NOMO-1 (cell line): ENCODE measurements around the gene ARID5B.
A peak's percentile ranks its signal among the peaks of the same experiment; 100 is the strongest.
"Not testable (repeated sequence)": the region's sequence is repeated elsewhere in the genome, so short reads cannot be mapped to it uniquely, and the experiment has no call there.

ENCODE experiments used
- DNase-seq, 2 experiments: peaks; one replicate each; lab custom pipeline; 2025; ENCODE audit not compliant: unreplicated experiment in 2 of 2; lab: John Stamatoyannopoulos, UW

ARID5B gene

DNA sequence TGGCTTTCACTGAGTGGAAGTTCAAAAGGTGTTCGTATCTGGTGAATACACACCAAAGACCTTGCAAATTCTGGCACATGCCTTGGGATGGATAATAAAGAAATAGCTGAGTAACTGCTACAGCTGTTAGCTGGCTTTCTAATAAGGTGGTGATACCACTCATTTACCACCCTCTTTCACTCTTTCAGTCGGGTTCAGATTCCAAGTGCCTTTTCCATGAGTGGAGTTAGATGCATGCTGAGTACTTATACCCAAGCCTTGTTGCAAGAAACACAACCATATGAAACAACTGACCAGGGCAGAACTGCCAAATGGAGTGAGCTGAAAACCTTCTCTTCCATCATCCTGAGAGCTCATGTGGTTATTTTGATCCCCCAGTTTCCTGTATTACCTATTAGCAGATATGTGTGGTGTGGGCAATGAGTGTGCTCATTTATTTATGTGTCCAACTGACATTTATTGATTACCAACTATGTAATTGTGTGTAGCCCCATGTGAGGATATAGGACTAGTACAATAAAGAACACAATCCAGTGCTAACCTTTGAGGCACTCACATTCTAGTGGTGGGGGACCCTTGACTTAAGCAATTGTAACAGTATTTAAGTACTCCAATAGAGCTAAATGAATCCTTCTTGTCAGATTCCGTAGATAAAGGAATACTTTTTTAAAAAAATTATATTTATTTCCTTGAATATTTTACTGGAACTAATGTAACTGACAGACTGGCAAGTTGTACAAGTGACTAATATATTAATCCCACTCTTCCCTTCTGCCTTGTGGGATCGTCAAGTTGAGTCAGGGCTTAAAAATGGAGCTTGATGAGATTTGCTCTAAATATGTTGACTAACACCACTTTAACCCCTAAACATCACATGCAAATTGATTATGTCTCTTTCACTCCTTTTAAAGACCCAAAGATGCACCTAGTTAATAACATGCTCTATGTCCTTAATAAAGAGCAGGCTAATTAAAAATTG lies 124.7 kb downstream of the ARID5B start:
- DNase-seq = no peak

DNA sequence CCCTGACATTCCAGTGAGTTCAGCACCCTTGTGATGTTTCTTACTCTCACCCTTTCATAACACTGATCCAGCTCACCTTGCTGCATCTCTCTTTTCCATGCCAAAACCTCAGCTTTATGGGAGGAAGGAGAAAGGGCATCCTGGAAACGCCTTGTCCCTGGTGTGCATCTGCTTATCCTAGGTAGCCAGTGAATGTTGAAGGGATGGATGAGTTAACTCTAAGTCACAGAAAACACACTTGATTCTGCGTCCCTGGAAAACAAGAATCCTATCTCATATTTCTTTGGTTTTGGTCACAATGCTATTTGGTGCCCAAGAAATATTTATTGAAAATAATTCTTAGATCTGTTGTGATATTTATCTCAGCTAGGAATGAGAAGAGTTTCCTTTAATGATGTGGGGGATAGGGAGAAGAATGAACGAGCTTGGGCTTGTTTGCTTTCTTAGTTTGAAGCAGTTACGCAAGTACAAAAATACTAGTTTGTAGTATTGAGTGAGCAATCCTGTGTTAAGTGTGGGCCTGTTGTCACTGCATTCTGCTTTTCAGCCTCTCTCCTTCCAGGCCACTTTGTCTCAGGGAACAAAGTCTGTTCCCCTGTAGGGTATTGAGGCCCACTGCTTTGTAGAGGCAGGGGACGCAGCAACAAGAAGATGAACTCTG lies 126.5 kb downstream of the ARID5B start:
- no peak for DNase-seq

DNA sequence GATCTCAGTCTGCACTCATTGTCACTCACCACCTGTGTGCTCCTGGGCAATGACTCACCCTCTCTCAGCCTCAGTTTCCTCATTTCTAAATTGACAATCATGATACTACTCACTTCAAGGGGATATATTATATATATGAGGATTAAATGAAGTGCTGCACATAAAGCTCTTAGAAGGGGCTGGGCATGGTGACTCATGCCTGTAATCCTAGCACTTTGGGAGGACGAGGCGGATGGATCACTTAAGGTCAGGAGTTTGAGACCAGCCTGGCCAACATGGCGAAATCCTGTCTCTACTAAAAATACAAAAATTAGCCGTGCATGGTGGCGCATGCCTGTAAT lies 127.0 kb downstream of the ARID5B start:
- not testable (repeated sequence) for DNase-seq

DNA sequence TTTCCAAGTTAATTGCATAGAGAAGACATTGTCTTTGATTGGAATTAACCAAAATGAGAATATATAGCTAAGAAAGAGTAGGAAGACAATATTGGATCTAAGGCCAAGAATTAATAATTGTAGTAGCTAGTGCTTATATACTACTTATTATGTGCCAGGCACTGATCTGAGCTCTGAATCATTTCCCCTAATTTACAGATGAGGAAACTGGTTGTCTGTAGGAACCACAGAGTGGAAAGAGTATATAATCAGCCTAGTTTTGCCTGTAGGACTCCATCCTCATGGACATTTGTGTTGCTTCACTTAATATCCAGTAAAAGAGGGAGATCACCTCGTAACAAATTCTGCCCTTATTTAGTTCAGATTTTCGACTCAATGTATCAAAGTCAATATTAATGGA lies 127.9 kb downstream of the ARID5B start:
- peak in 1 of 2 experiments; percentile 13 for DNase-seq

DNA sequence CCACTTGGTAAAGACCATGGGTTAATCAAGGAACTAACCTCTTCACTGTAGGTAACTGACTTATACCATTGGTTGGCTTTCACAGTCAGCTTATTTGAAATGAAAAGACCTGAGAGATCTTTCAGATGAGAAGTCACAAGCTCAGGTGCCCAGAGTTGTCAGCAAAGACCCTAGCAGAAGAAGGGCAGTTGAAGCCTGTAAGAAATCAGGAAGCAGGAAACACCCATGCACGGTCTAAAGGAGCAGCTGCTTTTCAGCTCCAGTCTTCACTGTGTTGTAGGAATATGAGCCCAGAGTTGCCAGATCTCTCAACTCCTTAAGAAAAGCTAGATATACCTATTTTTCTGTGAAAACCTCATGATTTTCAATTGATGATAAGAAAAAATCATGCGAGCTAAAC lies 130.0 kb downstream of the ARID5B start:
- no peak for DNase-seq

DNA sequence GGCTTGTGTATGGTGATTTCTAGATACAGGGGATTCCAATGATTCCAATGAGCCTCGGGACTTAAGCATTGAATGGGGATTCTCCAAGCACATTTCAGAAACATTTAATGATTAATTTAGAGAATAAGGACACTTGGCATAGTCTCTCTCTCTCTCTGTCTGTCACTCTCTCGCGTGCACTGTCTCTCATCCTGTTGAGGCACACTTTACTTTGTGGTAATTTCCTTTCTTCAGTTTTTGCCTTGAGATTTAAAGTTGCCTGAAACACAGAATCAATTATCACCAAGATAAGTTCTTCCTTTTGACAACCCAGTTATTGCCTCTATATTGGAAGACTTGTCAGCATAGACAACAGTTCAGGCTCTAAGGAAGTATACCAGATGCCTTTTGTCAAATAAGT lies 131.6 kb downstream of the ARID5B start:
- no peak for DNase-seq

DNA sequence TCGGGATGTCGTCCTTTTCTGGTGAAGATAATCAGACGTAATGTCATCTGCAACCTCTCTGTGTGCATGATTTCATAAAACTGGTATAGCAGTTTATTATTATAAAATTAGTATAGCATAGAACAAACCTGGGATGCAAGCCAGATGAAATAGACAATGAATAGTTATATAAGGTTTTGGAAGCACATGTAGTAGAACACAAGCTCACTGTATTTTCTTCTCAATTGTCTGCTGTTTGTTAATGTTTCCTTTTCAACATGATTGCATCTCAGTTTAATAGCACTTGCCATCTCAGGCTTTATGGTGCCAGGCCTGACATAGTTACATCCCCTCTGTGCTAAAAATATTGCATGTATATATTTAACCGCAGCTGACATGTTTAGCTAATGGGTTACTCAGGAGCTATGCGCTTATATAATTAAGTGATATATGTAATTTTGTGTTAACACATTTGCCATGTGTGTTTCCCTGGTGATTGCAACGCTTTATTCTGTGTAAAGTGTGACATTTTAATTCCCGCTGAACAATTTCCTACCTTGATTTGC lies 132.7 kb downstream of the ARID5B start:
- DNase-seq = no peak

DNA sequence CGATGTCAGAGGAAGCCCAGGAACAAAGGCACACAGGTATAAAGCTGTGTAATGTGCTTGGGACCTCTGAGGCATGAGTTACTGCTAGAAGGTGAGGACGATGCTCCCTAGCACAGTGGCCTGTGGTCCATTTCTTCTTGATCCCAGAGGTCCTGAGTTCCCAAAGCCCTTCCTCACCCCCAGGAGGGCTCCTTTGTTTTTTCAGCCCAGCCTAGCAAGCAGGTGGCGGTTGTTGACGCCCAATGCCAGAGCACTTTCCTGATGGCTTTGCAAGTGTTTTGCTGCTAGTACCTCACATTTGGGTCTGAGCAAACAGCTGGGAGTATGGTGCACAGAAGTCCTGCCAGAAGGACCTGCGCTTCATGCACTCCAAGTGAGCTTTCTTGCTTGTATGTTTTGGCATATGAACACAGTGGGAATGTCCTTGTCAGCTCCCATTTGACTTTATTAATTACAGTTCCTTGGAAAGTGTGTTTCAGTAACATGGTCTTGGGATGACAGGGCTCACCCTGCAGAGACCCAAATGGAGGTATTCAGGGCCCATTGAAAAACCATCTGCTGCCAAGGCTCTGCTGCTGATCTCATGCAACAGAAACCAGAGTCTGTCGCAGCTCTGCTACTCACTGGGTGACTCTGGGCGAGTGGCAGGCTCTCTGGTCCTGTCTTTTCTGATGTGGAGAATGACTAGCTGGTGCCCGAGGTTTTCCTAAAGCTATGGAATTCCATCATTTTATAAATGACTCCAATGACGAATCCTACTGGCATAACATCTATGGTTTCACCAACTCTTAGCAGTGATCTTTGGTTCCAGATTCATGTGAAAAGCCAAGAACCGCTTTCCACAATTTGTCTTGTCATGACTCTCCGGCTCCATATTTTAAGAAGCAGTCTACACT lies 134.9 kb downstream of the ARID5B start:
- DNase-seq = no peak

DNA sequence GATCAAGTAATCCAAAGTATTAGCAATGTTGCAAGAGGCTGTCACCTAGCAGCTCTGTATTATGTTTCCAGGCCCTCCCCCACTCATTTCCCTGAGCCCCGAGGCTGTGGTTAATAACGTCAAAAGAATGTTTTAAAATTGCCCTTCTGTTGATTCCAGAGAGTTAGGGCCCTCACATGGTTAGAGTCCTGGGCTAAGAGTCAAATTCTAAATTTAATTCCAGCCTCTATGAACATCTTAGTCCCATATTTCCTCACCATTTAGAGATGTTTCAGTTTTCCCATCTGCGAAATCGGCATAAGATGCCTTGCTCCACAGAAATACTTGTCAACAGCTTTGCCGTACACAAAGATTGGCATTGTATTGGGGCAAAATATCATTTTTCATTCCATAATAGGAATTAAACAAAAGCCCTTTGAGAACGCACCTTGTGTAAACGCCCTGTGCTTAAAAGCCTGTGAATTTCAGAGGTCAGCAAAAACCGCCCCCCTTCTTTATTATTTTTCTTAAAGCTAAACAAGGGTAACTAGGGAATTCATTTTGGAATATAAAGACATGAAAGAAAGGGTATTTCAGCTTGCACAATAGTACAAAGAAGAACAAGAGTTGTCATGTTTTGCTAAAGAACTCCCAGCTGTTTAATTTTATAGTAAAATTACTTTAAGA lies 135.8 kb downstream of the ARID5B start:
- no peak for DNase-seq

DNA sequence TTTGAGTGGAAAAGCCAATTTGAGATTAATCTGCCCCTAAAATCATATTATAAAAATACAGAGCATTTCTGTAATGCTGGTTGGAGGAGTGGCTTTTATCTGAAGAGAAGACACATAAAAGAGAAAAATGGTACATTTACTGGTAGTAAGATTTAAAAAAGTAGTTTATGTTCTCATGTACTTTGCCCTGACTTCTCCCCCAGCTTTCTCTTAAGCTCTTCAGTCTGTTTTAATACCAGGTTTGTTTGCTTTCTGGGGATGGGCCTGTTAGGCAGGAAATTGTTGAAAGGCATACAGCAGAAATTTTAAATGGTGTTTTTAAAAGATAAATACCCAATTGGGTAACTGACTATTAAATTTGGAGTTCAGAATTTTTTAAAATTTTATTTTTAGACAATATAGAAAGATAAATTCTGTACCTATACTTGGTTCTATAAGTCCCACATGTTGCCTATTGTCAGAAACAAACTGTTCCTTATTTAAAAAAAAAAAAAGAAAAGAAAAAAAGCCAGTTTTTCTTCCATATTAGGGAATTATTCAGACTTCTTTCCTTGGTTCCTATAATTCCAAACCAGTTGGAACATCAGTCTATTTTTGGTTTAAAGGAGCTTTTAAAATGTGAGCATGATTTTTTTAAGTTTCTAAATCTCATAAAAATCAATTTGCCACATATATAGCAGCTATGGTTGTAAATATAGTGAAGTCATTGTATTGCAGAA lies 136.6 kb downstream of the ARID5B start:
- DNase-seq = no peak

DNA sequence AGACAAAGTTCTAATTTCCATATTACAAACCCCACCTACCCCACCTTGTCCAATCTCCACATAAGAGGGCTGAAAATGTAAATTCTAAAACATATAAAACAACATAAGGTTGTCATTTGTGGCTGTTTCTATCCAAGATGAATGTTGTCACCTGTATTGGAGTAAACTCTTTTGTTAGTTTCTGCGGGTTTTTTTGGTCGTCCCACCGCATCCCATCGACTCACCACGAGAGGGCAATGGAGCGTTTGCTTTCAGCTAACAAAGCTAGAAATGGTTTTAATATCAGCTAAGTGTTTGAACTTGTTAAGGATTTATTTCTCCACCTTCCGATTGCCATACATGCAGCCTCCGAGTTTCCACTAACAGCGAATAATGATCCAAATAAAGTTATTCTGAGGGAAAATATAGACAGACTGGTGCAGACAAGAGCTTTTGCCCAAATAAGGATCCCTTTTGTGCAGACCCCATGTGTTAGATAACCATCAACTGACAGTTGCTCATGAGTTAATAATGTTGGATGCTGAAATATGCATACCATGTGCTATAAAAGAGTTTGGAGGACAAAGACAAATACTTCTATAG lies 137.2 kb downstream of the ARID5B start:
- peak; percentile 44 to 77 for DNase-seq

DNA sequence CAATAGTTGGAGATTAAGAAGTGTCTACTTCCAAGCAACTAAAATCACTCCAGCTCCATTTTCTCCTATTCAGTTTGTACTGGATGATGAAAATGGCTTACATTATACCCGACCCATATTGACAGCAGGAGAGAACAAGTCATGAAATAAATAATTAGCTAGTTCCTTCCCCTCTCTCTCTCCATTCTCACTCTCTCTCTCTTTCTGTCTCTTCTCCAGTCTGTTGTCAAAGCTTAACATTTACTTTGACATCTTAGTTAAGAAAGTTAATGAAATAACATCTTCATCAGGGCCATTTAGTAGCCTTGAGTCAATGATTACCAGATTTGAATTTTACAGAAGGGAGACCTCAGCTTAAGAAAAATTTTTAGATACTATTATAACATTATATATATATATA lies 138.5 kb downstream of the ARID5B start:
- DNase-seq = no peak

DNA sequence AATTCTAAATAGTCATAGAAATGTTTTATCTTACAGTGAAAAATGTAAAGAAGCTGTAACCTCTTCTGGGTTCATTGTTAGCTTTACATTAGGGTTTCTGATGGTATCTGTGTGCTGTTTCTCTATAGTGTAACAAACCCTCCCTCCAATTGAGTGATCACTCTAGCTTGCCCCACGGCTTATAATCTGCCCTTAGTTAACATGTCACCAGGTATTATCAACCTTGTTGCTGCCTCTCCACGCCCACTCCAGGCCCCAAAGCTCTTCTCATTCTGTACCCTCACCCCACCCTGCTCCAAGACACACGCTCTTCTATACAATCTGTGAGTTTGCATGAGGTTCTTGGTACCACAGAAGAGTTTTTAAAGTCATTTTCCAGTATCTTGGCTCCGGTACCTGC lies 139.4 kb downstream of the ARID5B start:
- DNase-seq = no peak

DNA sequence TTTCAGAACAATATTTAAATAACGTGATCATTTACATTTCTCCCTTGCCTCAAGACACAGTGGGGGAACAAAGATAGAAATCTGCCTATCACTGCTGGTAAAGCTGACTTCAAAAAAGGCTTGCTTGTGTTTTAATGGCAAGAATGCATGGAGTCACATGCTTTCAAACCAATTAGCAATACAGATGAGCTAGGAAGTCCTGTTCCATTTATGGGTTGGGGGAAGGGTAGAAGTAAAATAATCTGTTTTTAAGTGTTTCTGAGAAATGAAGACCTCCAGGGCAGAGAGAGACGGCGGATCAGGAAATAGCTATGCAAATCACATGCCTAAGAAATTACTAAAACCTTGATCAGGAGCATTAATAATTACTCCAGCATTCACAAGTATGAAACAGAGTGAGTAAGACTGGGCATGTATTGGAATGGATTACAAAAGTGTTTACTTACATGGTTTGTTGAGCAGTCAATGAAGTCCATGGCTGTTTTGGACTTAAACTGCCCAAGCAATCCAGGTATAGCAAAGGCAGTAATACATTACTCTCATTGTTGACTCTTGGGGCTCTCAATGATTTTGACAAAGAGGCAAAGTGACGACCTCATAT lies 142.0 kb downstream of the ARID5B start:
- DNase-seq = no peak

DNA sequence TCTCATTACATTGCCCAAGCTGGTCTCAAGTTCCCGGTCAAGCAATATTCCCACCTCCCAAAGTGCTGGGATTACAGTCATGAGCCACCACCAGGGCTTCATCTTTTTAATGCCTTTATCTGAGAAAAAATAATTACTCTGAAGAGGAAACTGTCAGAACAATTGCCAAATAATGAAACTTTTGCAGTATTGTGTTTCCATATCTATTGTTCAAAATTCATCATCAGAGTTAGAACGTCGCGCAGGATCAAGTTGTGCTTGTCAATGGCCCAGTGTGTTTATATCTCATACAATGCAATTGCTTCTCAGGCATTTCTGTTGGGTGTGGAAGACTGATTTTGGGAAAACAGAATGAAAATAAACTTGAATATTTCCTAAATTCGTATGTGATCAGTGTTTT lies 143.1 kb downstream of the ARID5B start:
- peak in 1 of 2 experiments; percentile 55 for DNase-seq

DNA sequence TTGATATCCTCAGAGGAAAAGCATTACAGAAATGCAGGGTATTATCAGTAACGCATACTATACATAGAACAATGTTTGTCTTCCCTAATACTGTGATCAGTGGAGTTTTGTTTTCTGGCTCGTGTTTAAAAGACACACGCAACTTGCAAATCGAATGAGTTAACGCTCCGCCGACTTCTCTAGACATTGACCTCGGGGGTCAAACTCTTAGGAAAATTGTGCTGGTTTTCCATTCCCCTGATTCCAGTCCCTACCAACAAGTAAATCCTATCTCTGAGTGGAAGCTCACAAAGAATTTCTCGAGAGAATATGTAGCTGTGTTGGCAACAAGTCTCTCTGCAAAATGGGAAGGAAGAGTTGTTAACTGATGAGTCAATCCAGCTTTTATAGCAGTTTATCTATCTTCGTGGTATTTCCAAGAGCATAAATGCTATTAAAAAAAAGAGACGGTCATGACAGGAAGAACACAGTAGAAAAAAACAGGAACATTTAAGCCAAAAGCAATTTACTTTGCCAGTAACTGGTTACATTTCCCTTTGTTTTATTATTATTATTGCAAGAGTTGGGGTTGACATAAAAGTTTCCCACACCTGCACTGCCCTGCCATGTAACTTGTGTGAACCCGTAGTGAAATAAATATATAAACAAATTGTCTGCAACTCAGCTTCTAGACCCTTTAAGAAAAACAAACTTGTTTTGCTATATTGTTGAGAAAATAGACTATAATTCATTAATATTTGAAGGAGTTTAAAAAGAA lies 144.4 kb downstream of the ARID5B start:
- DNase-seq = peak; percentile 41 to 72

DNA sequence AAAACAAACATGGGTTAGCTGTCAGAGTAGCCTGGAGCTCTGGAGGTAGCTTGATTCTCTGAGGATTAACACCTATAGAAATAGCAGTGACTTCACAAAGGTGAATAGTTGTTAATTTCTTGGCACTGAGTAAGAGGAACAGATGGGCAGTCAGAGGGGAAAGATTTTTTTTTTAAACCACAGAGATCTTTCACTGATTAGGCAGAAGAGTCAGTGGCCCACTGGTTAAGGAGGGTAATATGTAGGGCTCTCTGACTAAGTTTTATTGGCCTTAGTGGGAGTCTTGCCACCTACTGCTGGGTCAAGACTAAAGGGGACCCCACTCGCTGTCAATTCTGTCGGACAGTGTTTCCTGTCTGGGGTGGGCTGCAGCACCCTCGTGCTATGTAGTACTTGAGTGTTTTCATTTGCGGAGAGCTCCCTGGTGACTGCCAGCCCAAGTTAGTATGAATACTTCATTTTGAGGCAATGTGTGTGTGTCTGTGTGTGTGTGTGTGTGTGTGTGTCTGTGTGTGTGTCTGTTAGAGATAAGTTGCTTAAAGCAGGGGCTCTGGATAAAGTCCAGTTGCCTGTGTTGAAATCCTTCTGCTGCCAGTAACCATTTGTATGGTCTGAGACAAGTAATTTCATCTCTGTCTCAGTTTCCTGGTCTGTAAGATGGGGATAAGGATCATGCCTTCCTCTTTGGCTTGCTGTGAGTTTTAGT lies 145.2 kb downstream of the ARID5B start:
- DNase-seq = peak; percentile 23 to 53
